Thyroid gland (tissue), 4 donors: Measurements from ENCODE around the gene SAMD11. TPM values are rescaled to one million over a fixed set of nuclear protein-coding genes. Genes with fewer than 3 reads are reported as not detected.
"Not testable (repeated sequence)": the region's sequence is repeated elsewhere in the genome, so short reads cannot be mapped to it uniquely, and the experiment has no call there.

ENCODE experiments used
- DNase-seq, 2 donors: peaks; one replicate each; pipeline ENCODE4 v3.0.0-alpha.2; 2019
- H3K27ac ChIP-seq, 3 donors: fragments of 200-600 bp; sonication (generic); 1 replicate in 2 of 3; 2 replicates in 1 of 3; pipeline ENCODE4 v1.5.1; 2016 to 2019; ENCODE audit warnings: mild to moderate bottlenecking in 1 of 3, moderate library complexity in 1 of 3
- H3K27me3 ChIP-seq: fragments of 200-600 bp; sonication (generic); one replicate; pipeline ENCODE4 v1.5.1; 2019
- H3K36me3 ChIP-seq, 2 donors: fragments of 200-600 bp; sonication (generic); one replicate each; pipeline ENCODE4 v1.5.1; 2016 to 2019
- H3K4me1 ChIP-seq, 2 donors: fragments of 200-600 bp; sonication (generic); one replicate each; pipeline ENCODE4 v1.5.1; 2017 to 2019
- H3K4me3 ChIP-seq, 3 donors: fragments of 200-600 bp; sonication (generic); replicated peaks in 1 of 3; 1 replicate in 2 of 3; 2 replicates in 1 of 3; pipeline ENCODE4 v1.5.1; 2016; ENCODE audit warnings: mild to moderate bottlenecking in 1 of 3
- H3K9me3 ChIP-seq: fragments of 200-600 bp; sonication (generic); one replicate; pipeline ENCODE4 v1.5.1; 2017
- POLR2A ChIP-seq, 2 donors: fragments of 450-650 bp; IDR thresholded peaks; one replicate each; pipeline ENCODE4 v1.6.1; 2017; ENCODE audit warnings: antibody characterized with exemption in 2 of 2, mild to moderate bottlenecking in 2 of 2, moderate library complexity in 1 of 2
- WGBS, 2 donors: methylation state at CpG; one replicate each; pipeline ENCODE4 v1.1.5; 2017; 5-methylcytosine and 5-hydroxymethylcytosine counted together
- intact Hi-C: fragments of 100-400 bp; cut with DNase I; formaldehyde crosslinking; loops from one replicate; pipeline ENCODE4 v1.15.1; 2023
- total RNA-seq, 4 donors: library from RNA; depleted of rRNA; stranded (reverse); fragments of >200 nt; gene quantifications; one replicate each; pipeline ENCODE4 v1.2.3, GENCODE V29; 2016
- TF ChIP-seq, protein P1 (sequence below), 6 experiments: fragments of 200-600 bp in 3 of 6; fragments of 450-650 bp in 3 of 6; sonication (generic) in 3 of 6; IDR thresholded peaks; one replicate each; pipeline ENCODE4 v1.5.1; 2016 to 2019; ENCODE audit warnings: antibody characterized with exemption in 6 of 6, mild to moderate bottlenecking in 2 of 6, inconsistent platforms in 1 of 6, moderate library complexity in 1 of 6

SAMD11 gene
- total RNA-seq, 4 donors from 2014 or later: 4.1 to 11.2 (median 6.3) TPM

- no peaks in the 10 kb centered on the region for H3K4me1 ChIP-seq
- no peaks in the 10 kb centered on the region for H3K9me3 ChIP-seq
- H3K27me3 ChIP-seq: no peaks in the 10 kb centered on the region
- no peaks in the 10 kb centered on the region for H3K36me3 ChIP-seq
- WGBS, 2 donors: 88 to 93% methylated on average over 3 to 11 of the region's 11 CpGs
- no peak overlapping the region for H3K4me3 ChIP-seq
- intact Hi-C loops: no loop called here
- TF ChIP-seq POLR2A (IDR thresholded peaks at IDR 0.05): no peak
- TF ChIP-seq, protein P1, sequence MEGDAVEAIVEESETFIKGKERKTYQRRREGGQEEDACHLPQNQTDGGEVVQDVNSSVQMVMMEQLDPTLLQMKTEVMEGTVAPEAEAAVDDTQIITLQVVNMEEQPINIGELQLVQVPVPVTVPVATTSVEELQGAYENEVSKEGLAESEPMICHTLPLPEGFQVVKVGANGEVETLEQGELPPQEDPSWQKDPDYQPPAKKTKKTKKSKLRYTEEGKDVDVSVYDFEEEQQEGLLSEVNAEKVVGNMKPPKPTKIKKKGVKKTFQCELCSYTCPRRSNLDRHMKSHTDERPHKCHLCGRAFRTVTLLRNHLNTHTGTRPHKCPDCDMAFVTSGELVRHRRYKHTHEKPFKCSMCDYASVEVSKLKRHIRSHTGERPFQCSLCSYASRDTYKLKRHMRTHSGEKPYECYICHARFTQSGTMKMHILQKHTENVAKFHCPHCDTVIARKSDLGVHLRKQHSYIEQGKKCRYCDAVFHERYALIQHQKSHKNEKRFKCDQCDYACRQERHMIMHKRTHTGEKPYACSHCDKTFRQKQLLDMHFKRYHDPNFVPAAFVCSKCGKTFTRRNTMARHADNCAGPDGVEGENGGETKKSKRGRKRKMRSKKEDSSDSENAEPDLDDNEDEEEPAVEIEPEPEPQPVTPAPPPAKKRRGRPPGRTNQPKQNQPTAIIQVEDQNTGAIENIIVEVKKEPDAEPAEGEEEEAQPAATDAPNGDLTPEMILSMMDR (IDR thresholded peaks at IDR 0.05): no peak
- DNase-seq: no peak
- no peak overlapping the region for H3K27ac ChIP-seq
Measured at GRCh38 chr1:886760-887159, 37.0 kb upstream of the SAMD11 start.

DNA sequence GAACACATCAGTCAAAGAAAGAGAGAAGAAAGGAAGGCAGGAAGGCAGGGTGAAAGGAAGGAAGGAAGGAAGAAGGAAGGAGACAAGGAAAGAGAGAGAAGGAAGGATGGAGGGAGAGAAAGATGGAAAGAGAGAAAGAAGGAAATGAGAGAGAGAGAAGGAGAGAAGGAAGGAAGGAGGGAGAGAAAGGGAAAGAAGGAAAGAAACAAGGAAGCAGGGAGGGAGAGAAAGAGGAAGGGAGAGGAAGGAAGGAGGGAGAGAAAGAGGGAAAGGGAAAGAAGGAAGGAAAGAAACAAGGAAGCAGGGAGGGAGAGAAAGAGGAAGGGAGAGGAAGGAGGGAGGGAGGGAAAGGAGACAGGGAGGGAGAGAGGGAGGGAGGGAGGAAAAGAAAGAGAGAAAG, 35.4 kb upstream of the SAMD11 start:
- DNase-seq: no peak
- Histone ChIP-seq H3K9me3 (no peaks in the 10 kb centered on the region), H3K27ac (no peak overlapping the region), H3K4me3 (no peak overlapping the region), H3K27me3 (no peaks in the 10 kb centered on the region), H3K4me1 (no peaks in the 10 kb centered on the region), H3K36me3 (no peaks in the 10 kb centered on the region)
- TF ChIP-seq, protein P1 (IDR thresholded peaks at IDR 0.05): no peak
- no peak for TF ChIP-seq POLR2A (IDR thresholded peaks at IDR 0.05)
- intact Hi-C loops: no loop called here

DNA sequence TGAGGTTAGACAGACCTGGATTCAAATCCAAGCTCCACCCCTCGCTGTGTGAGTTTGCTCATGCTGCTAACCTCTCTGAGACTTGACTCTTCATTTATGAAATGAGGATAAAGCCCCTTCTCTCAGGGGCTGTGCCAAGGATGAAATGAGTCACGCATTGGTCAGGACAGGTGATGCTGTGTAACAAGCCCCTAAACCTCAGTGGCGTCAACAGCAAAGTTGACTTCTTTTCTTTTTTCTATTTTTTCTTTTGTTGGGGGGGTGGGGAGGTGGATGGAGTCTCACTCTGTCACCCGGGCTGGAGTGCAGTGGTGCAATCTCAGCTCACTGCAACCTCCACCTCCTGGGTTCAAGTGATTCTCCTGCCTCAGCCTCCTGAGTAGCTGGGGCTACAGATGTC, 33.9 kb upstream of the SAMD11 start:
- H3K27ac ChIP-seq, H3K9me3 ChIP-seq, H3K36me3 ChIP-seq, H3K27me3 ChIP-seq, DNase-seq, H3K4me3 ChIP-seq, H3K4me1 ChIP-seq, intact Hi-C loops: not testable (repeated sequence)
- 78 to 93% methylated on average over 4 of the region's 4 CpGs for WGBS, 2 donors

- H3K27ac ChIP-seq, H3K4me1 ChIP-seq, H3K4me3 ChIP-seq, H3K9me3 ChIP-seq, H3K36me3 ChIP-seq, H3K27me3 ChIP-seq, intact Hi-C loops, DNase-seq: not testable (repeated sequence)
- 64% methylated on average over 9 of the region's 9 CpGs for WGBS, 2 donors
Measured at GRCh38 chr1:890234-890633, 33.5 kb upstream of the SAMD11 start.

DNA sequence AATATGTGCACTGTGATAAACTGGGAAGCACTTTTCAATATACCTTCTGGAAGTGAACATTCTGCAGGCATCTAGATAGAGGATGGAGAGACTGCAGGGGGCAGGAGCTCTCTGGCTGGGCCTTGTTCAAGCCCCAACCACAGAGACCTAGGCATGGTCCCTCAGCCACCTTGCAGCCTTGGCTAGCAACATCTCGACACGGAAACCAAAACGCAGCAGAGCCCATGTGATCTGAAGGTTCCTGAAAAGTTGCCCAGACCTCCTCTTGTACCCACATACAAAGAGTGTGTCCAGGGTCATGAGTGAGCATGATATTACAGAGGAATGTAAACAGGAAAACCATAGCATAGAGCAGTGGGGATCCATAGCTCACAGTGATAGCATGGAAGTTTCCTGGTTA, 33.1 kb upstream of the SAMD11 start:
- Histone ChIP-seq H3K4me3 (no peak overlapping the region), H3K4me1 (no peaks in the 10 kb centered on the region), H3K36me3 (no peaks in the 10 kb centered on the region), H3K9me3 (no peaks in the 10 kb centered on the region), H3K27me3 (no peaks in the 10 kb centered on the region), H3K27ac (no peak overlapping the region)
- 71 to 91% methylated on average over 3 of the region's 3 CpGs for whole genome bisulfite sequencing, 2 donors
- no peak for TF ChIP-seq POLR2A (IDR thresholded peaks at IDR 0.05)
- TF ChIP-seq, protein P1 (IDR thresholded peaks at IDR 0.05): no peak
- no peak for DNase-seq
- intact Hi-C loops: no loop called here

DNA sequence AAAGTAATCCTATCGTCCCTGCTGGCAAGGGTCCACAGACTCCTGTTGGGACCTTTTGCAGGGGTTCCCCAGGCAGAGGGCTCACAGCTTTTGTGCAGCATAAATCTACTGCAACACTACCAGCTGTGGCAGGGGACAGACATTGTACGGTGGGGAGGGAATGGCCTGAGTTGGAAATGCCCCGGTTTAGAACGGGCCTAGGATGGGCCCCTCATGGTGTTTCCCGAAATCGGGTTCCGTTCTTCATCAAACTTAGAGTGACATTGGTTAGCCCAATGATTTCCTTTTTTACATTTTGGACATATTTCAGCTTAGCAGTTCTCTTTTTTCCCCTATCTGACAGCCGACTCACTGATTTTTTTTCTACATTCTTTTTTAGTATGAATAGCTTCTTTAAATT, 26.5 kb upstream of the SAMD11 start:
- Histone ChIP-seq H3K27me3 (no peaks in the 10 kb centered on the region), H3K4me3 (no peak overlapping the region), H3K4me1 (no peaks in the 10 kb centered on the region), H3K9me3 (no peaks in the 10 kb centered on the region), H3K36me3 (no peaks in the 10 kb centered on the region), H3K27ac (no peak overlapping the region)
- intact Hi-C loops: no loop called here
- WGBS, 2 donors: 61 to 72% methylated on average over 8 of the region's 8 CpGs
- TF ChIP-seq, protein P1 (IDR thresholded peaks at IDR 0.05): no peak
- no peak for TF ChIP-seq POLR2A (IDR thresholded peaks at IDR 0.05)
- DNase-seq: no peak

DNA sequence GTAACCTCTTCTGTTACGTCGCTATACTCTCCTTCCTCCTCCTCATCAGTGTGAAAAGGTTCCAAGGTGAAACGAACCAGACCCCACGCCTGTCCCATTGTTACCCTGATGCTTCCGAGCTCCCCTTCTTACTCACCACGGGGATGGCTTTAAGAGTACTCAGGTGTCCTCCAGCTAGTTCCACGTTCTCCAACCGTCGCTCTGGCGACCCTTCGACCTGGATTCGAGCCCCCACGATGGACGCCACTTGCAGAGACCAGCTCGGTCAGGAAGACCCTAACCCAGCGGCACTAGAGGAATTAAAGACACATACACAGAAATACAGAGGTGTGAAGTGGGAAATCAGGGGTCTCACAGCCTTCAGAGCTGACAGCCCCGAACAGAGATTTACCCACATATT, 25.8 kb upstream of the SAMD11 start:
- H3K4me1 ChIP-seq, H3K36me3 ChIP-seq, intact Hi-C loops, H3K4me3 ChIP-seq, H3K9me3 ChIP-seq, H3K27ac ChIP-seq, H3K27me3 ChIP-seq, DNase-seq: not testable (repeated sequence)
- 73 to 78% methylated on average over 17 of the region's 17 CpGs for WGBS, 2 donors
